ENCODE data around the gene SUN5. TPM values are rescaled to one million over a fixed set of nuclear protein-coding genes. Genes with fewer than 3 reads are reported as not detected.
A peak's percentile ranks its signal among the peaks of the same experiment; 100 is the strongest.

Gene SUN5
- total and polyA plus RNA-seq, 2 of the 8 experiments (the other 6 are each of a cell fraction or from before 2014, with no cell fraction given): not detected

- no peak overlapping the region for H3K9ac ChIP-seq (replicated peaks in 1 of 4; ENCODE audit: extremely low read depth in 1 of 4, low read depth in 3 of 4, low read length in 3 of 4)
- no peak overlapping the region for H2BK120ac ChIP-seq (replicated peaks; ENCODE audit: low read depth, low read length)
- H3K4me2 ChIP-seq (ENCODE audit: insufficient read depth in 1 of 2, low read depth in 2 of 2, low read length in 2 of 2): no peak overlapping the region
- no peak overlapping the region for H4K8ac ChIP-seq (ENCODE audit: extremely low read depth, insufficient read depth, low read length)
- ChIA-PET CTCF (ENCODE audit: partially characterized antibody) (interaction anchor here (0.5 to 5.4 kb wide), 3 partner anchors 15 to 567 kb away, joined by 3 to 33 read pairs (median 3); no protein-coding TSS in a partner anchor), POLR2A (ENCODE audit: partially characterized antibody) (no interaction called here)
- H2BK20ac ChIP-seq (ENCODE audit: low read length): peak overlapping the region; percentile 23; the same call in 1 of the 2 replicates
- no peaks in the 10 kb centered on the region for H3K36me3 ChIP-seq (ENCODE audit: control insufficient read depth in 2 of 4, insufficient read depth in 4 of 4, low read length in 3 of 4)
- no peak overlapping the region for H3K14ac ChIP-seq (ENCODE audit: insufficient read length)
- DNase-seq (ENCODE audit: low read depth in 1 of 2, low spot score in 2 of 2) (no peak), FAIRE-seq (no peak)
- no peak overlapping the region for H3K23ac ChIP-seq (ENCODE audit: insufficient read length)
- H2AFZ ChIP-seq (ENCODE audit: low read length): no peak overlapping the region
- WGBS, 2 experiments (ENCODE audit: extremely low coverage in 1 of 2, insufficient coverage in 1 of 2, insufficient read length in 1 of 2, insufficient replicate concordance in 2 of 2, low coverage in 1 of 2, low lambda C conversion rate in 2 of 2, missing lambda C conversion rate in 1 of 2): 80% methylated on average over 9 of the region's 9 CpGs; no CpG with 5 or more reads in 1 of the 2 experiments
- no peaks in the 10 kb centered on the region for H3K79me2 ChIP-seq (ENCODE audit: control insufficient read depth in 1 of 2, insufficient read depth in 2 of 2, low read length in 2 of 2)
- no peaks in the 10 kb centered on the region for H4K20me1 ChIP-seq (replicated peaks in 1 of 2; ENCODE audit: control insufficient read depth in 1 of 2, insufficient read depth in 2 of 2, low read length in 2 of 2)
- H3K4me3 ChIP-seq (ENCODE audit: extremely low read depth in 1 of 4, insufficient read depth in 2 of 4, low read depth in 3 of 4, low read length in 4 of 4): no peak overlapping the region
- H3K79me1 ChIP-seq (ENCODE audit: low read depth, low read length): no peaks in the 10 kb centered on the region
- no peak overlapping the region for H4K5ac ChIP-seq (ENCODE audit: insufficient read length, low read depth, low read length)
- no peaks in the 10 kb centered on the region for H3K23me2 ChIP-seq (ENCODE audit: low read depth, low read length)
- H3K4ac ChIP-seq (replicated peaks; ENCODE audit: insufficient read length, low read depth, low read length): peak overlapping the region; percentile 4
- peaks cover 4 to 16% of the 10 kb centered on the region in 2 experiments; a peak in 3 of 4 replicates for H3K9me3 ChIP-seq (ENCODE audit: insufficient read depth in 2 of 2, low read depth in 1 of 2, low read length in 1 of 2)
- H3K27me3 ChIP-seq (replicated peaks in 1 of 4; ENCODE audit: control insufficient read depth in 3 of 4, extremely low read depth in 1 of 4, insufficient read depth in 3 of 4, low read length in 3 of 4): 0 out of 7 replicates have a peak, but pooled peaks cover 0 to 2% (median 0%) of the 10 kb centered on the region in 4 experiments
- H3K18ac ChIP-seq (ENCODE audit: extremely low read depth, low read length): no peak overlapping the region
- H2AK5ac ChIP-seq (ENCODE audit: low read depth, low read length): no peak overlapping the region; the same call in 1 of the 2 replicates
- H4K91ac ChIP-seq (replicated peaks; ENCODE audit: insufficient read length, low read length): no peak overlapping the region
- peaks cover 0 to 4% (median 2%) of the 10 kb centered on the region in 4 experiments; a peak in 3 of 7 replicates for H3K4me1 ChIP-seq (replicated peaks in 1 of 4; ENCODE audit: control insufficient read depth in 3 of 4, insufficient read depth in 4 of 4, low read length in 3 of 4)
- H3K27ac ChIP-seq (ENCODE audit: low read depth, low read length): no peak overlapping the region
- H2BK12ac ChIP-seq (ENCODE audit: low read depth, low read length): no peak overlapping the region
- no peak overlapping the region for H2BK15ac ChIP-seq (ENCODE audit: low read length)
- H2BK5ac ChIP-seq (ENCODE audit: low read depth, low read length): no peak overlapping the region
- no peak overlapping the region for H3K56ac ChIP-seq (replicated peaks; ENCODE audit: insufficient read length, low read depth, low read length)
- TF ChIP-seq POLR2A (IDR thresholded peaks at IDR 0.05; ENCODE audit: control extremely low read depth in 1 of 2, low read depth in 2 of 2, low read length in 2 of 2) (no peak), SP2 (IDR thresholded peaks at IDR 0.05; ENCODE audit: low read length) (no peak), SIRT6 (IDR thresholded peaks at IDR 0.05; ENCODE audit: low read length) (no peak)
Measured at GRCh38 chr20:32979201-32979998, 24.8 kb downstream of the SUN5 start.
